NB4 (cell line): ENCODE results near the gene CCDC33.

Experiments used
- CTCF ChIP-seq: IDR thresholded peaks from one replicate; pipeline ENCODE4 v1.5.1; 2012; ENCODE audit warnings: low read depth, low read length
- MAX ChIP-seq: IDR thresholded peaks from 2 replicates; pipeline ENCODE4 v1.6.1; 2011; ENCODE audit warnings: low read depth, low read length
- MYC ChIP-seq: IDR thresholded peaks from 2 replicates; pipeline ENCODE4 v1.6.1; 2011; ENCODE audit warnings: low read depth, low read length
- POLR2A ChIP-seq: IDR thresholded peaks from 2 replicates; pipeline ENCODE4 v1.6.1; 2011; ENCODE audit warnings: mild to moderate bottlenecking; ENCODE audit not compliant: insufficient read length; ENCODE audit errors: extremely low read depth

GRCh38 chr15:74377831-74378766 is 142.0 kb downstream of the CCDC33 start:
- TF ChIP-seq CTCF (no peak), POLR2A (no peak), MAX (no peak), MYC (no peak)
